PFSK-1 (cell line): ENCODE measurements around the gene KIAA0408.

Source experiments
- POLR2AphosphoS5 ChIP-seq: IDR thresholded peaks from 2 replicates; pipeline ENCODE4 v1.6.1; 2012; ENCODE audit warnings: low read depth, mild to moderate bottlenecking, control low read depth, low read length, moderate library complexity
- SIN3A ChIP-seq: IDR thresholded peaks from 2 replicates; pipeline ENCODE4 v1.6.1; 2012; ENCODE audit warnings: mild to moderate bottlenecking, low read length, moderate library complexity, borderline replicate concordance; ENCODE audit not compliant: insufficient read depth

DNA sequence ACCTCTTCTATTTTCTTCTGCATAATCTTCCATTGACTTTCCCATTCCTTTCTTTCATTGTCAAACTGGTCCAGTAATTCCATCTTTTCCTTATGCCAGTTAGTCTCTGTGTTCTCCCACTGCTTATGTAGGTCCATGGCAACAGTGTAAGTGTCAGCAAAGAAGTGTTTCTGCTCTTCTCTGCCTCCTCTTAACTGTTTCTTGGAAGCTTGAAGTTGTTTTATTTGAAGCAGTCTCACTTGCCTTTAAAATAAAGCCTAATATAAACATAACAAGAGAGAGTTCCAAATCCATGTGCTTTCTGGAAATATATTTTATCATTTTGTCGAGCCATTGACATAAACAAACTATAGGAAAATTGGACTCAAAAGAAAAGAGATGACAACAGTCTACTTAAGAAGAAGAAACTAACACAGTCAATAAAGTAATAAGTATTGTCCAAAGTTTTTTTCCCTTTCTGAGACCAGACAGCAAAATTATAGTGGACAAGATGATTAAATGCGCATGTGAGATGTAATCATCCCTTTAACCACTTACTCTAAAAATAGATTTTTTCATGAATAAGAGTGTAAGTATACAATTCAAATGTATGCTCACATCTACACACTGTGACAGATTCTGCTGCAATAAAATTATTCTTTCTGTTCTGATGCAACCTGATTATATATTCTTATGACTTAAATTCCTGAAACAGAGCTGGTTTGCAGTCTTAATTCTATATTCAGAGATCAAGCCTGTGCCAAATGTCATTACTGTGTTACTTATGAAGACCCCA lies 5.2 kb downstream of the KIAA0408 start:
- TF ChIP-seq SIN3A (no peak), POLR2AphosphoS5 (no peak)
